ENCODE measurements around the gene SNAPC1.
"Not testable (repeated sequence)": the region's sequence is repeated elsewhere in the genome, so short reads cannot be mapped to it uniquely, and the experiment has no call there.

SNAPC1 gene

DNA sequence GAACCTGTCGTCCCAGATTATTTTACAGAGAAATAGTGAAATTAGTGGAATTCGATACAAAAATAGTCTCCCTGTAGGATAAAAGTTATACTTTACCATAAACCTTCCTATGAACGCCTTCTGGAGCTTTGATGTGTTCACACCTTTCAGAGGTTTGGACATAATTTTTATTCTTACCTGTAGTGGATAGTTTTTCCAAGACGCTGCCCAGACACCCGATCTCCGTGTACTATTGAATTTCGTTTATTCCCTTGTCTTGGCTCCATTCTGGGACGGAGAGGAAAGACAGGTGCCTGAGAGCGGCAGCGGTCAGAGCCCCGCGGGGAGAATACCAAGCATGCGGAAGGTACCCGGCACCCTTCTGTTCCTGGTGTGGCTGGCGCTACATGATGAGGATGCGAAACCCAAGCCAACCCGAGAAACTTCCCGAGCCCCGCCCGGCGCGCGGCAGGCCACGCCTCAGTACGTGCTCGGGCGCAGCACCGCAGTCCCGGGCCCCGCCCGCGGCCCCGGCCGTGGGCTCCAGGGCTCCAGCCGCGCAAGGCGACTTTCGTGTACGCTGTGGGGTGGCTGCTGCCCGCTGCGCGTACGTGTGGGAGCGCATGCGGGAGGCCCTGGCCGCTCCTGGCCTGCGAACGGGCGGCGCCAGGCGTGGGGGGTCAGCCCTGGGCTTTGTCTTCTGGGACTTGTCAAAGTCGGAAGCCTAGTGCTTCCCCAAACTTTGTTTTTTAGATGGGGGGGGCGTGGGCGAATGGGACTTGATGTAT lies 11.3 kb upstream of the SNAPC1 start:
- peak; percentile 83 for DNase-seq

DNA sequence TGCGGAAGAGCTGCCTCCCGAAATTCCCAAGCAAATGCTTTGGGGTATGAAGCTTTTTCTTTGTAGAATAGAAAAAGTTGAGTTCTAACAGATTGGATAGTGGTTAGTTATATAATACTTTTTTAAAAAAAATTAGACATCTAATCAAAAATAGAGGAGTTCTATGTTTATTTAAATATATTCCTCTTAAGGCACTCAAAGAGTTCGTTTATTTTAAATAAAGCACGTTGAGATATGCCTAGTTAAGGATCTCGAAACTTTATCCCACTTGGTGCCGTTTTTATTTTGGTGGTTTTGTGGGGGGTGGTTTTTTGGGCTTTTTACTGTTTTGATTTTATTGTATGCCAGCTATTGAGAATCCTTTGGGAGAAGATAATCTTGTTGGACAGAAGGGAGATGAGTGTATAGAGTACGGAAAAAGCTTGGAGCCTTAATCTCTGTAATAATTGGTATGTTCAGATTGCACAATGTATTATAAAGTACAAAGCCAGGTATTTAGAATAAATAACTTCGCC lies 10.7 kb upstream of the SNAPC1 start:
- peak; percentile 9 for DNase-seq

DNA sequence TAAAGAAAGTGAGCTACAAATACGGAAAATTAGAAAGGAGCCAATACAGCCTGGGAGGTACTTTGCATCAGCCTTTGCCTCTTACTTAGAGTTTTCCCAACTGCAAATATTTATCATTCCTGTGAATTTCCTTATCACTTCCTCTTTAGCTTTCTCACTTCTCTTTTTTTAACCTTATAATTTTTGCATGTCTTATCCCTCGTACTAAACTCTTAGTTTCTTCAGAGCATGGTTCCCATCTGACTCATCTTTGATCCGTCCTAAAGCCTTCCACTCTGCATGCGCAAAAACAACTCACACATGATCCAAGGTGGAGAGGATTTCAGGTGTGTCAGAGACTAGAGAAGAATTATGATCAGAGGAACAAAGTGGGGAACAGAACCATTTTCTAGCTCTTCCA lies 9.6 kb upstream of the SNAPC1 start:
- DNase-seq, result no peak

DNA sequence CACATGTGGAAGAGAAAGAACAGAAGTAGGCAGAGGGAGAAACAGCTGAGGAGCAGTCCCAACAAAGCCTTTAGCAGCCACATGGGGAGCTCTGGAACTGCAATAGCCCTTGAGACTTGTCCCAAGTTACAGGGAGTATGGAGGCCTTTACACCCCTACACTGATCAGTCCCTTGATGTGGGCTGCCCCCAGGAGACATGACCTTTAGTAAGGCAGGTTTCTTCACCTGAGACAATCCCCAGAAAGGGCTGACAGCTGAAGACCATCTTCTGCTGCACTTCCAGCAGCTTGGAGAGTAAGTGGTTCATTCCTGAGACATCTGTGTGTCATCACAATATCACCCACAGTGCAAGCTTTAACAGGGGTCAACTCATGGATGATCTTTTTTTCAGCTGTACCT lies 8.6 kb upstream of the SNAPC1 start:
- peak; percentile 34 for DNase-seq

DNA sequence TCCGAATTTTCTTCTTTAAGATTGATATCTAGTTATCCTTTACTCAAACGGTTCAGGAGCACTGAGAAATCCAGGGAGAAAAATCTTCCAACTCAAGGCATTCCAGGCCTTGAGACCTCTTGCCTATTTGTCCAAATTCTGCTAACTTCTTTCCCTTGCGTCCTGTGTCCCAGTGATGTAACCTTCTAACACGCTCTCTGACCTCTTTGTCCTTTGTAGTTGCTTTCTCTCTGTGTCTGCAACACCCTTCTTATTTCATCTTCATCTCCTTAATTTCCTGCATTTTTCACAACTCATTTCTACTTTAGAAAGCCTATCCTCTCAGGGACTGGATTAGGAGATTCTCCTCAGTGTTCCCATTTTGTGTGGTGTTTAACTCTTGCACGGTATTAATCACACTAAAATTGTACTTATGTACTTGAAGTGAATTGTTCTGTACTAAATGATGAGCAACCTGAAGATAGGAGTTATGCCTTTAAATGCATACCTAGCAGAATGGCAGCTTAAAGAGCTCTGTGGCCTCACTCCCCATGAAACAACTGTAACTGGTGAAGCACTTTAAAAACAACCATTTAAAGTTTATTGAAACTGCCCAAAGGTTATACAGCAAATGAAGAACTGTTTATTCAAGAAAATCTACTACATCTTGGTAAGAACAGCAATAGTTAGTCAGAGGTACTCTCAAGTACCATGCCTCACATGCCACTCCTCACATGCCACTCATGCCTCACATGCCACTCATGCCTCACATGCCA lies 7.4 kb upstream of the SNAPC1 start:
- DNase-seq, result no peak

DNA sequence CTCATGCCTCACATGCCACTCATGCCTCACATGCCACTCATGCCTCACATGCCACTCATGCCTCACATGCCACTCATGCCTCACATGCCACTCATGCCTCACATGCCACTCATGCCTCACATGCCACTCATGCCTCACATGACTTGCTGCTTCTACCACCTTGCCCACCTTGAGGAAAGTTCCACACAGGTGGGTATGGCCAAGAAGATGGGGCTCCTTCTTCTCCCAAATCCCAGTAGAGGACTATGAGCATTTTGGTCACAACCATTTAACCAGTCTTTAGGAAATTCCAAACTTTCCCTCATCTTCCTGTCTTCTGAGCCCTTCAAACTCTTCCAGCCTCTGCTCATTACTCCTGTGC lies 6.9 kb upstream of the SNAPC1 start:
- DNase-seq, result not testable (repeated sequence)

DNA sequence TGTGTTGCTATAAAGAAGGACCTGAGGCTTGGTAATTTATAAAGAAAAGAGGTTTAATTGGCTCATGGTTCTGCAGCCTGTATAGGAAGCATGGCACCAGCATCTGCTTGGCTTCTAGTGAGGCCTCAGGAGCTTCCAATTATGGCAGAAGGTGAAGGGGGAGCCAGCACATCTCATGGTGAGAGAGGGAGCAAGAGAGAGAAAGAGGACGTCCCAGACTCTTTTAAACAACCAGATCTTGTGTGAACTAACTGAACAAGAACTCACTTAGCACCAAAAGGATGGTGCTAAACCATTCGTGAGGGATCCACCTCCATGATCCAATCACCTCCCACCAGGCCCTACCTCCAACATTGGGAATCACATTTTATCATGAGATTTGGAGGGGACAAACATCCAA lies 6.1 kb upstream of the SNAPC1 start:
- no peak for DNase-seq

DNA sequence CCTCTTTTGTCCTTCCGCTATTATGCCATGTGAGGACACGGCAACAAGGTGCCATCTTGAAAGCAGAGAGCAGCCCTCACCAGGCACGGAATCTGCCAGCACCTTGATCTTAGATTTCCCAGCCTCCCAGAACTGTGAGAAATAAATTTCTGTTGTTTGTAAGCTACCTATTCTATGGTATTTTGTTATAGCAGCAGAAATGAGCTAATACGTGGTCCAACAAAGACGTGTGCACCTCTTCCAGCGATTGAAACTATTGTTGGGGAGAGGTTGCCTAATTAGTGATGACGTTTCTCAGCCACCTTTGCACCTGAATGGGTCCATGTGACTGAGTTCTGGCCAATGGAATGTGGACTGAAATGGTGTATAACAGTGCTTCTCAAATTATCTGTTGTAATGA lies 2.3 kb upstream of the SNAPC1 start:
- no peak for DNase-seq

DNA sequence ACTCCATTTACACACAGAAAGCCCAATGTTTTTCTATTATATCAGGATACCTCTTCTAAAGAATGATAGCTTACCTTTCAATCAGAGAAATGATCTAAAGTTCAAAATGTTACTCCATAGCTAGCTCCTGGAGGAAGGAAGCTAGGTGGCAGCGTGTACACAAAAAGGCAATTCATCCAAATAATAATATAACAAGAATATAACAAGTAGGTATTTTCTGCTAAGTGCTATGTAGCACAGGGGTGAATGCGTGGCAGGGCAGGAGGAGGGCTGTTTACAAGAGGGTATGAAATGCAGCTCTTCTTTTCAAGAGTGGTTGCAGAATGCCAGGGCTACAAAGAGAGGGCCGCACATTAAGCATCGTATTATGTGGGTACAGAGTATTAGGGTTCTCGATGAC lies 663 bp upstream of the SNAPC1 start:
- no peak for DNase-seq

DNA sequence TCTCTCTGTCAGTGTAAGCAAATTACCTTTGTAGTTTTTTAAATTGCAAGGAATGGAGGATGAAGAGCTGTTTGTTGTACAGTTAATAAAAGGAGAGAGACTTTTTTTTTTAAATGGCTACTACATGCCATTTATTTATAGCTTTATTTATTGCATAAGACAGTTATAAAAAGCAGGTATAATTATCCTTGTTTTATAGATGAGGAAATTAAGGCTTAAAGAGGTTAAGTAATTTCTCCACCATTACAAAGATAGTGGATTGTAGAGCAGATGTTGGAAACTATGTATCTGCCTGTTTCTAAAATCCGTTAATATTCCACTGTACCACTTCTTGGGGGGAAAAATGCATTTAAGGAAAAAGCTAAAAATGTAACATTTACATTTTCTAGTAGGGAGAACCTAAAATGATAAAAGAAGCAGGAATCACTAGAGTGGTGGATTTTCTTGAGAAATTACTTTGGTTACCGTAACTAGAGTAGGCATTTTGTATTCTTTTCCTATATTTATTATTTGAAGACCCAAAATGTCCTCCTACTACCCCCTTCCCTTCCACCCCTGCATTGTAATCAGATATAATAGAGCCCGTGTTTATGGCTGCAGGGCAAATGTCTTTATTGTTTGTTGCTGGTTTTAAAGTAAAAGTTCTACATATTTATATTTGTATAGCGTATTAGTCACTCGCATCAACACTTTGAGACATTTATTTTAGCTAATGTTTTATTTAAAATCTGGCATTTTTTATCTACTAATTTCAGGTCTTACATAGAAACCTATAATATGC lies 2.3 kb downstream of the SNAPC1 start:
- DNase-seq, result peak; percentile 1

DNA sequence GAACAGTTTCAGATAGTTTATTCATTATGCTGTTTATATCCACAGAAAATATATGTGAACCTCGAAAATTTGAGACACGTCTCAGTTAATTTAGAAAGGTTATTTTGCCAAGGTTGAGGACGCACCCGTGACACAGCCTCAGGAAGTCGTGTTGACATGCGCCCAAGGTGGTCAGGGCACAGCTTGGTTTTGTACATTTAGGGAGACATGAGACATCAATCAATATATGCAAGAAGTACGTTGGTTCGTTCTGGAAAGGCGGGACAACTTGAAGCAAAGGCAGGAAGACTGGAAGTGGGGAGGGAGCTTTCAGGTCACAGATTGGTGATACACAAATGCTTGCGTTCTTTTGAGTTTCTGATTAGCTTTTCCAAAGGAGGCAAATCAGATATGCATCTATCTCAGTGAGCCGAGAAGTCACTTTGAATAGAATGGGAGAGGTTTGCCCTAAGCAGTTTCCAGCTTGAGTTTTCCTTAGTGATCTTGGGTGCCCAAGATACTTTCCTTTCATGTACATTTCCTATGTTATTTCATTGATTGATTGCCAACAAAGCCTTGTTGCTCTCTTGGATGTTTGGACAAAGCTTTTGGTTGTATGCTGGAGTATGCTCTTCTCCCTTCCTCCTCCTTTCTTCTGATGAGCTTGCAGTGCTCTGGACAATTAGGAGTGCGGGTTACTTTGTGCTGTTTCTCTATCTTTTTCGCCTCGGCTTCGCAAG lies 3.2 kb downstream of the SNAPC1 start:
- DNase-seq, result peak; percentile 36

DNA sequence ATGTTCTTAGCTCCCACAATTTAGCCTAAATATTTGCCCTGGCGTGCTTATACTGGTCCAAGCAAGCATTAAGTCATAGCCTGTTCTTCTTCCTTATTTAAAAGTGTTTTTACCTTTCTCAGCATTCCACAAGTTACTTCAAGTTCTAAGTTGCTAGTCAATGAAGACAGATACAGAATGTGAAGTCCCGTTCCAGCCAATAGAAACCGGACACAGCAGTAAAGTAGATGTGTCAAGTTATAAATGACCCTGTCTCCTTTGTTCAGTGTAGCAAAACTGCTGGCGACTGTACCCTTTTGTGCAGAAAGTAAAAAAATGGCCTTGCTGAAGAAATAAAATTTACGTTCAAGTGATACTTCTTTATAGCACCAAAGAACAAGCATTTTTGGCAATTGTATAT lies 3.9 kb downstream of the SNAPC1 start:
- DNase-seq, result no peak

DNA sequence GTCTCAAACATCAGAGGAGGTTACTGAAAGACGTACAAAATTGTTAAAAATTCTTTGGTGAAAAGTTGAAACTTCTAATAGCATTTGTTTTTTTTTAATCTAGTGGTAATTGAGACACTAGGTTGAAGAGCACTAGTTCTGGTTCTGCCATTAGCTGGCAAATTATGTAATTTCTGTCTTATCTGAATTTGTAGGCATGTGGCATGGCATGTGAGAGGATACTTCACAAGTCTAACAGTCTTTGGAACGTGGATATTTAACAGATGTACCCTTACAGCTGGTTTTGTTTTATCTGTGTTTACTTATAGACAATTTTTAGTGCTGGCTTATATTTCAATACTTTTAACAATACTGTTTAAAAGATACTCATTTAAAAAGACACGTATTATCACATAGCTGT lies 6.0 kb downstream of the SNAPC1 start:
- no peak for DNase-seq

DNA sequence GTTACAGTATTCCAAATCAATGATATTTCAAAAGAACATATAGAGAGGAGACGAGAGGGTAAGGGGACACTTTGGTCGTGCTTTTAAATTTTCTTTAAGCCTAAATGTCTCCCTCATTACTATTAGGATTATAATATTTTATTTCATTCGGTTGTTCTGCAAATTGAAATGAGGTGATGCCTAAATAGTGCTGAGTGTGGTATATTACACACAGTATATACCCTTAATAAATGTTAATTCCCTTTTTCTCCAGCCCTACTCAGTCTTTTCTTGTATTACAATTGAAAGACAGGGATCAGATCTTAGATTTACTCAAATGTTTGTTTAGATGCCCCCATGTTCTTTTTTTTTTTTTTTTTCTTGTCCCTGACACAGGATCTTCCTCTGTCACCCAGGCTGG lies 7.7 kb downstream of the SNAPC1 start:
- DNase-seq, result no peak

DNA sequence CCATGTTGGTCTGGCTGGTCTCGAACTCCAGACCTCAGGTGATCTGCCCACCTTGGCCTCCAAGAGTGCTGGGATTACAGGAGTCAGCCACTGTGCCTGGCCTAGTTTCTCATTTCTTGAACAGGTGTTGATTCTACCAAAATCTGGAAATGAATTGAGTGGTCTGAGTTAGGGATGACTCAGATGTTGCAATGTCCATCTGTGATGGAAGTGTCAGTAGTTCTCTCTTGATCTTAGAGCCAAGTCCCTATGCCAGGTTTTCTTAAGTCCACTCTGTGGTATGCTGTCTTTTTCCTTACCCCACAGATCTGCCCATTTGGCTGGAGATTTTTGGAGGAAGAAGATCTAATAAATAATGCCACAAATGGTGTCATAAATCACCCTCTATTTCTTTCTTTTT lies 12.6 kb downstream of the SNAPC1 start:
- DNase-seq, result no peak

DNA sequence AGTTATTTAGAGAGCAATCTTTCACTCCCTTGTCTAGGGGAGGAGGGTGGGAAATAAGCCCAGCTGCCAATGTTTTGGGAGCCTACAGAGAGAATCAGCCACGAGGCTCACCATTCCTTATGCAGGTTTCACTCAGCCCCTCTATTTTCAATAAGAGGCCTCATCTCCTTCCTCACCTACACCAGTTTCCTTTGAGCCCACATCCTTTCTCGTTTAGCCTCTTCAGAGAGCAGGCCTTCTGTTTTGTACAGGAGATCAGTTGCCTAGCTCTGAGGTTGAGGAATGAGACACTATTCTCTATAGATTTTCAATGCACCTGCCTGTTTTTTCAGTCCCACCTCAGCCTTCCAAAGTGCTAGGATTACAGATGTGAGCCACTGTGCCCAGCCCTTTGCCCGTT lies 17.9 kb downstream of the SNAPC1 start:
- DNase-seq, result no peak

DNA sequence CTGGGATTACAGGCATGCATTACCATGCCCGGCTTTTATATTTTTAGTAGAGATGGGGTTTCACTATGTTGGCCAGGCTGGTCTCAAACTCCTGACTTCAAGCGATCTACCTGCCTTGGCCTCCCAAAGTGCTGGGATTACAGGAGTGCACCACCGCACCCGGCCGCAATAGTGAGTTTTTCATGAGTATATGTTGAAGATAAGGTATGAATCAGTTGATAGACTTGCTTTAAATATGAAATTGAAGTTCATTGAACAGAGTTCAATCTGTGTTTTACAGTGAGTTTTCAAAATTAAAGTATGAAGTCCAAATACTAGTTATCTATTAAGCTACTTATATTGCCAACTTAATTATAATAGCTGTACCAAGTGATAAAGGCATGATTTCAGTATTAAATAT lies 35.1 kb downstream of the SNAPC1 start:
- DNase-seq, result no peak

DNA sequence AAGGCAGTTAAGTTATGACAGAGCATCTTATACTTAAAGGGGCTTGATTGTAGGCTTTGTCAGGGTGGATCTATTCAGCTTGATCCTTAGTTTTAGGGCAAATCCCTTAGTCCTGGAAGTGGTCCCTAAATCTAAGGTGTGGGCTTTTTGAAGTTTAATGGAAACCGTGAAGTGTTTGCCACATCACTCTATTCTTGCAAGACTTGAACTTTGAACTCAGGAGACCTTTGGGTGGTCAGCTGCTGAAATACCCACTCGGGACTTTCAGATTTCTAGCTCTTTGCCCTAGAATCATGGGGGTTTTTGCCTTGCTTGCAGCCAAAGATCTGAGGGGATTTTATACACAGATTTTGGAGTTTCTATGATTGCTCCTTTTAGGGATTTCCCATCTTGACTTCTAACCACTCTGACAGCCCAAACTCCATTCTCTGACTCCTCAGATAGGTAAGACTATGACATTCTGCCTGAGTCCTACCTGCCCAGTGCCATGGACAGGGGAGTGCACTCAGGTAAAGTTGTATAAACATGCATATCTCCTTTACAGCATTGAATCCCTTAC lies 39.9 kb downstream of the SNAPC1 start:
- DNase-seq, result no peak

DNA sequence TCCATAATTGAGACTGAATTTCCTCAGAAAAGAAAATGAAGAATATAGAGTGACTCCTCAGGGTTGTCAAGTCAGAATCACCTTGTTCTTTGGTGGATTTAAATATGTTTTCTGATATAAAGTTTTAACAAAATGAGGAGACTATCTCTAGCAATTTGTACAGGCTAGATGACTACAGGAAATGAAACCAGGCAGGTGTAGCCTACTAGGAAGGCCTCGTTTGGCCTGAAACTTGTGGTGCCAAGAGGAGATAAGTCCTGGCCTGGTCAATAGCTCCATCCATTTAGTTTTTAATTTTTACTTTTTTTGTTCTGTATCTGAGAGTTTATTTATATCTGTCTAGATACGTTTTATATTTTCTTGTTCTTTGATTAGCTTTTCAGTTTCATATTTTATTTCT lies 41.5 kb downstream of the SNAPC1 start:
- DNase-seq, result no peak

DNA sequence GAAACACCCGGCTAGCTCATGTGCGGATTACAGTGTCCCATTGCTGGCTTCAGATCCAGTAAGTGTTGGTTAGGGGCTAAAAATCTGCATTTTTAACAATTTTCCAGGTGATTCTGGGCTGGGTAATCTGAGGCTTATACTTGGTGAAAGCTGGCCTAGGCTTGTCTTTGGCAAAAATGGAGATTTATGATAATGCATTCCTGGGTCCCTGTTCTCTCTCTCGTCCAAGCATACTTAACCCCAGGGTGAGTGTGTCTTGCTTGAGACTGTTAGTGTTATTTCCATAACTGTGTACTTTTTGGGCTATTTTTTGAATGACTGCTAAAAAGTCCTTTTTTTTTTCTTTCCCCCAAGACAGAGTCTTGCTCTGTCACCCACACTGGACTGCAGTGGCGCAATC lies 43.2 kb downstream of the SNAPC1 start:
- DNase-seq, result no peak

DNA sequence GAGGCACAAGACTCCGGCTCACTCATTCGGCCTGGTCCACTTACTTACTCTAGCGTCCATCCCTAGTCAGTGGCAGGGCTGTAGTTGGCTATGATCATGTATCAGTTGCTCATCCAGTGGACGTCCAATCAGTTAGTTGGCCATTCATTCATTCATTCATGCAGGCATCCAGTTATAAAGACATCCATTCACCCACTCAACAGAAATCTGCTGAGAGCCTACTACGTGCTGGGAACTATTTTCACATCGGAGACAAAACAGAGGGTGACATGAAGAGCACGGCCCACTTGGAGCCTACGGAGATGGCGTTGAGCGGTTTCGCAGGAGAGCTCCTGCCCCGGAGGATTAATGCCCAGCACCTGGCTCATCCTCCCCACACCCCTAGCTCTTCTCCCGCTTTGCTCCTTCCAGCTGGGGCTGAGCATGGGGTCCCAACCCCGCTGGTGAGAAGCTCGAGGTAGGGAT lies 49.7 kb downstream of the SNAPC1 start:
- no peak for DNase-seq

DNA sequence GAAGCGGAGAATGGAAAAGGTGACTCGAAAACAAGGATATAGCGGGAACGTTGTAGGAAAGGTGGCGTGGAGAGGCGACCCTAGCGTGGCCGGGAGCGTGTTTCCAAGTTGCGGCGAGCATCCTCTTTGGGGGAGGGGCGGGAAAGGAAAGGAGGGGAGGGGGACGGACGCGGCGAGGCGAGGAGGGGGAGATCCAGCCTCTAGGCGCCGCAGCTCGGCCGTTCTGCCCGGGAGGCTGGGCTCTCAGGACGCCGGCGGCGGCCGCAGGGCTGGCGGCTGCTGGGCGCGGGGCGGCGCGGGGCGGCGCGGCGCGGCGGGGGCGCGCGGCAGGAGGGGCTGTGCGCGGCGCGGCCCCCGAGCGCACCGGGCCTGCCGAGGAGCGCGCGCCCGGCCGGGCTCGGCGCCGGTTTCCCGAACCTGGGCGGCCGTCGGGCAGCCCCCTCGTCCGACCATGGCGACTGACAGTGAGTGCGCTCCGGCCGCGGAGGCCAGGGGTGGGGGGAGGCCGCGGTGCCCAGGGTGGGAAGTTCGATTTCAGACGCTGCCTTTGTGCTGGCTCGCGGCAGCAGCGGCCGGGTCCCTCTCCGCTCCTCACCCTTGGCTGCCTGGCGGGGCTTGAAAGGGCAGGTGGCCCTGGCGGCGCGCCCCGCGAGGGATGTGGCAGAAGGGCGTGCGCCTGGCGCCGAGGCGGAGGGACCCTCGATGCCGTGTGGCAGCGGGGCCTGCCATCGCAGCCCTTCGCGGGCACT lies 50.3 kb downstream of the SNAPC1 start, which contains the start of gene SYT16:
Gene SYT16 (plus strand): TSS at position 357 of the 749 bp plus-strand sequence.
- DNase-seq, result peak; percentile 19
